ENCODE data around the gene CDH23. TPM values are rescaled to one million over a fixed set of nuclear protein-coding genes. Genes with fewer than 3 reads are reported as not detected.

The CDH23 gene
- total and polyA plus RNA-seq, 9 of the 15 experiments (the other 6 are each of a cell fraction or from before 2014, with no cell fraction given) = 0.18 to 1.2 (median 0.47) TPM

DNA sequence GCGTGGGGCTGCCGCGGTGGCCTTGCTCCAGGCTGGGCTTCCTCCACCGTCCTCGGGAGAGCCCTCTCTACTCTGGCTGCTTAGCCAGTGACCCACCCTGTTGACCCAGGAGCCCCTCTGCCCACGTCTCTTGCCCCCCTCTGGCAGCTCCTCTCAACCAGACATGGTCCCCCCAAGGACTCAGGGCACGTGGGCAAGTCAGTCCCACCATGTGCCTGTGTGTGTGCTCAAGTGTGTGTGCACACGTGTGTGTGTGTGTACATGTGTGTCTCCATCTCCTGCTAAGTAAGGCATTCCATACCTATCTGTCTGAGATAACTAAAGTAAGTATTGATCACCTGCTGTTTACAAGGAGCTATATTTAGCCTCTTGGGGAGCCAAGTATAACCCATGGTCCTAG, 221.9 kb downstream of the CDH23 start:
- H3K79me2 ChIP-seq (ENCODE audit: control insufficient read depth, insufficient read depth, low read length) = no peaks in the 10 kb centered on the region
- H3K9ac ChIP-seq (ENCODE audit: insufficient read depth in 1 of 2, low read depth in 2 of 2, low read length in 2 of 2) = peak overlapping the region in 1 of 2 experiments; percentile 39; a peak in 1 of 4 replicates
- no peaks in the 10 kb centered on the region for H4K20me1 ChIP-seq (replicated peaks; ENCODE audit: control insufficient read depth, insufficient read depth, low read length)
- DNase-seq (ENCODE audit: extremely low read depth in 1 of 4, low spot score in 3 of 4) = no peak
- no peak overlapping the region for H2AFZ ChIP-seq (ENCODE audit: low read depth, low read length)
- H3K4me3 ChIP-seq = no peak overlapping the region
- 66% methylated on average over 8 of the region's 8 CpGs for WGBS (ENCODE audit: insufficient coverage, low coverage, missing lambda C conversion rate)
- H3K4me2 ChIP-seq (ENCODE audit: insufficient read depth, low read length) = no peak overlapping the region
- no peaks in the 10 kb centered on the region for H3K9me1 ChIP-seq (ENCODE audit: control insufficient read depth, insufficient read depth, low read length)
- ChIA-PET POLR2A (interaction anchor here (0.7 to 0.8 kb wide), 2 partner anchors 8 to 150 kb away, joined by 3 read pairs; no protein-coding TSS in a partner anchor), CTCF (ENCODE audit: low intra/inter-chr PET ratio) (no interaction called here)
- no peak overlapping the region for H3K27ac ChIP-seq (ENCODE audit: extremely low read depth, low read depth, low read length)
- no peaks in the 10 kb centered on the region for H3K9me3 ChIP-seq (replicated peaks; ENCODE audit: control insufficient read depth, insufficient read depth, low read depth, low read length)
- no TSS peak for BruUV-seq (replicated peaks)
- in situ Hi-C loops (cut with MboI) = no loop called here
- no peaks in the 10 kb centered on the region for H3K36me3 ChIP-seq (ENCODE audit: control insufficient read depth, insufficient read depth, low read length)
- no peak for FAIRE-seq
- intact Hi-C loops (cut with micrococcal nuclease) = no loop called here
- TF ChIP-seq PHB2 (IDR thresholded peaks at IDR 0.05; ENCODE audit: low read depth) (no peak), MAFK (IDR thresholded peaks at IDR 0.05; ENCODE audit: low read length) (no peak), KHSRP (IDR thresholded peaks at IDR 0.05) (no peak), PURB (CRISPR knock-in tag; IDR thresholded peaks at IDR 0.05; ENCODE audit: low read depth) (no peak), ZNF316 (IDR thresholded peaks at IDR 0.05) (no peak), GATAD2B (IDR thresholded peaks at IDR 0.05; ENCODE audit: borderline replicate concordance) (no peak)
- TF ChIP-seq, protein P1, sequence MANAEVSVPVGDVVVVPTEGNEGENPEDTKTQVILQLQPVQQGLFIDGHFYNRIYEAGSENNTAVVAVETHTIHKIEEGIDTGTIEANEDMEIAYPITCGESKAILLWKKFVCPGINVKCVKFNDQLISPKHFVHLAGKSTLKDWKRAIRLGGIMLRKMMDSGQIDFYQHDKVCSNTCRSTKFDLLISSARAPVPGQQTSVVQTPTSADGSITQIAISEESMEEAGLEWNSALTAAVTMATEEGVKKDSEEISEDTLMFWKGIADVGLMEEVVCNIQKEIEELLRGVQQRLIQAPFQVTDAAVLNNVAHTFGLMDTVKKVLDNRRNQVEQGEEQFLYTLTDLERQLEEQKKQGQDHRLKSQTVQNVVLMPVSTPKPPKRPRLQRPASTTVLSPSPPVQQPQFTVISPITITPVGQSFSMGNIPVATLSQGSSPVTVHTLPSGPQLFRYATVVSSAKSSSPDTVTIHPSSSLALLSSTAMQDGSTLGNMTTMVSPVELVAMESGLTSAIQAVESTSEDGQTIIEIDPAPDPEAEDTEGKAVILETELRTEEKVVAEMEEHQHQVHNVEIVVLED (CRISPR knock-in tag; IDR thresholded peaks at IDR 0.05) = no peak
- TF ChIP-seq, protein P2, sequence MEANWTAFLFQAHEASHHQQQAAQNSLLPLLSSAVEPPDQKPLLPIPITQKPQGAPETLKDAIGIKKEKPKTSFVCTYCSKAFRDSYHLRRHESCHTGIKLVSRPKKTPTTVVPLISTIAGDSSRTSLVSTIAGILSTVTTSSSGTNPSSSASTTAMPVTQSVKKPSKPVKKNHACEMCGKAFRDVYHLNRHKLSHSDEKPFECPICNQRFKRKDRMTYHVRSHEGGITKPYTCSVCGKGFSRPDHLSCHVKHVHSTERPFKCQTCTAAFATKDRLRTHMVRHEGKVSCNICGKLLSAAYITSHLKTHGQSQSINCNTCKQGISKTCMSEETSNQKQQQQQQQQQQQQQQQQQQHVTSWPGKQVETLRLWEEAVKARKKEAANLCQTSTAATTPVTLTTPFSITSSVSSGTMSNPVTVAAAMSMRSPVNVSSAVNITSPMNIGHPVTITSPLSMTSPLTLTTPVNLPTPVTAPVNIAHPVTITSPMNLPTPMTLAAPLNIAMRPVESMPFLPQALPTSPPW (CRISPR knock-in tag; IDR thresholded peaks at IDR 0.05) = no peak
- ATAC-seq = no peak
- peaks cover 28 to 48% of the 10 kb centered on the region in 2 experiments; a peak in 4 of 5 replicates for H3K4me1 ChIP-seq (replicated peaks in 1 of 2; ENCODE audit: control insufficient read depth in 2 of 2, insufficient read depth in 2 of 2, low read length in 2 of 2)
- H3K27me3 ChIP-seq (ENCODE audit: control insufficient read depth in 2 of 2, insufficient read depth in 2 of 2, low read length in 2 of 2) = no peaks in the 10 kb centered on the region
